ENCODE results near the gene TOX2. TPM values are rescaled to one million over a fixed set of nuclear protein-coding genes. Genes with fewer than 3 reads are reported as not detected.

The TOX2 gene
- total and polyA plus RNA-seq, 2 of the 4 experiments (the other 2 are of a cell fraction): 1.3 to 17.5 TPM

- no peak for TF ChIP-seq MXI1 (IDR thresholded peaks at IDR 0.05; ENCODE audit: borderline replicate concordance, low read depth, low read length)
- no peak for TF ChIP-seq RCOR1 (IDR thresholded peaks at IDR 0.05; ENCODE audit: insufficient replicate concordance, low read length)
- no peak for TF ChIP-seq POLR2A (IDR thresholded peaks at IDR 0.05; ENCODE audit: low read depth, low read length)
- TF ChIP-seq RFX5 (IDR thresholded peaks at IDR 0.05; ENCODE audit: low read depth, low read length): no peak
- no peak for TF ChIP-seq MAFK (IDR thresholded peaks at IDR 0.05; ENCODE audit: low read depth, low read length)
- no peak for TF ChIP-seq CHD1 (IDR thresholded peaks at IDR 0.05; ENCODE audit: low read depth, low read length)
- no peak for TF ChIP-seq USF2 (IDR thresholded peaks at IDR 0.05; ENCODE audit: low read depth, low read length)
- TF ChIP-seq FOS (IDR thresholded peaks at IDR 0.05; ENCODE audit: low read depth, low read length): no peak
- no peak for TF ChIP-seq BHLHE40 (IDR thresholded peaks at IDR 0.05; ENCODE audit: low read depth, low read length)
- H3K14ac ChIP-seq (replicated peaks; ENCODE audit: low read depth, low read length): no peak overlapping the region
- no peaks in the 10 kb centered on the region for H3K27me3 ChIP-seq (ENCODE audit: control insufficient read depth, insufficient read depth, low read length)
- no peak overlapping the region for H3K9ac ChIP-seq (ENCODE audit: low read depth, low read length)
- ATAC-seq (ENCODE audit: low read depth): no peak
- no peak overlapping the region; the same call in 1 of the 2 replicates for H2AK5ac ChIP-seq (ENCODE audit: low read depth, low read length)
- DNase-seq: no peak
- intact Hi-C loops (cut with micrococcal nuclease): no loop called here
- no peak overlapping the region for H2AK9ac ChIP-seq (replicated peaks; ENCODE audit: low read depth, low read length, poor library complexity)
- peaks cover 8% of the 10 kb centered on the region for H3K9me3 ChIP-seq (ENCODE audit: control insufficient read depth, insufficient read depth, low read length)
- BruUV-seq (replicated peaks): no TSS peak
- 0 out of 3 replicates have a peak overlapping the region, but pooled peaks have one; percentile 36 for H2BK15ac ChIP-seq (ENCODE audit: low read depth, low read length)
- no peak overlapping the region for H4K8ac ChIP-seq (ENCODE audit: low read depth in 2 of 2, low read length in 2 of 2)
- H3K27ac ChIP-seq (ENCODE audit: insufficient read depth, low read length): no peak overlapping the region
- H3K4me1 ChIP-seq (ENCODE audit: control insufficient read depth, insufficient read depth, low read length): no peaks in the 10 kb centered on the region
- dilution Hi-C loops (cut with HindIII; ENCODE audit: low sequenced_read_pairs, unreplicated experiment): no loop called here
- ChIA-PET CTCF (no interaction called here), POLR2A (ENCODE audit: unreplicated experiment) (no interaction called here)
- H3K18ac ChIP-seq (ENCODE audit: low read depth, low read length): no peak overlapping the region
- no peak overlapping the region for H2BK5ac ChIP-seq (ENCODE audit: low read depth, low read length, poor library complexity, severe bottlenecking)
- H3K4me3 ChIP-seq (ENCODE audit: insufficient read depth, low read depth, low read length): no peak overlapping the region
- H4K5ac ChIP-seq (ENCODE audit: low read depth, low read length): no peak overlapping the region
- WGBS, 2 experiments (ENCODE audit: extremely low coverage in 2 of 2, insufficient read length in 1 of 2): no CpG with 5 or more reads among the region's 3 CpGs
- peaks cover 3% of the 10 kb centered on the region for H3K9me1 ChIP-seq (ENCODE audit: insufficient read depth, low read length)
- in situ Hi-C loops (cut with MboI; ENCODE audit: low sequenced_read_pairs): no loop called here
- H3K4me2 ChIP-seq (ENCODE audit: low read depth, low read length): no peak overlapping the region
- no peaks in the 10 kb centered on the region for H3K36me3 ChIP-seq (ENCODE audit: control insufficient read depth, insufficient read depth, low read length)
- H4K91ac ChIP-seq (ENCODE audit: insufficient read depth, low read depth, low read length): no peak overlapping the region
- no peak overlapping the region for H3K56ac ChIP-seq (ENCODE audit: extremely low read depth, insufficient read depth, low read length)
- no peak overlapping the region for H3K4ac ChIP-seq (ENCODE audit: low read depth, low read length)
- H3K23ac ChIP-seq (ENCODE audit: low read depth, low read length): no peak overlapping the region
- H3K79me1 ChIP-seq (ENCODE audit: low read depth in 1 of 2, low read length in 2 of 2): no peaks in the 10 kb centered on the region; a peak in 1 of 4 replicates
- no peak overlapping the region for H2AFZ ChIP-seq (replicated peaks; ENCODE audit: low read length, poor library complexity)
- H2BK120ac ChIP-seq (ENCODE audit: low read depth, low read length): no peak overlapping the region
- H2BK20ac ChIP-seq (ENCODE audit: low read depth, low read length): no peak overlapping the region; the same call in 1 of the 2 replicates
- no peaks in the 10 kb centered on the region for H4K20me1 ChIP-seq (ENCODE audit: insufficient read depth, low read length)
Observed at GRCh38 chr20:43909211-43909610, 5.4 kb upstream of the TOX2 start.

Measured in IMR-90 (cell line).